NB4 (cell line): ENCODE results near the gene CLEC20A.

Experiments
- CTCF ChIP-seq: IDR thresholded peaks from one replicate; pipeline ENCODE4 v1.5.1; 2012; ENCODE audit warnings: low read depth, low read length
- MAX ChIP-seq: IDR thresholded peaks from 2 replicates; pipeline ENCODE4 v1.6.1; 2011; ENCODE audit warnings: low read depth, low read length
- MYC ChIP-seq: IDR thresholded peaks from 2 replicates; pipeline ENCODE4 v1.6.1; 2011; ENCODE audit warnings: low read depth, low read length
- POLR2A ChIP-seq: IDR thresholded peaks from 2 replicates; pipeline ENCODE4 v1.6.1; 2011; ENCODE audit warnings: mild to moderate bottlenecking; ENCODE audit not compliant: insufficient read length; ENCODE audit errors: extremely low read depth

DNA sequence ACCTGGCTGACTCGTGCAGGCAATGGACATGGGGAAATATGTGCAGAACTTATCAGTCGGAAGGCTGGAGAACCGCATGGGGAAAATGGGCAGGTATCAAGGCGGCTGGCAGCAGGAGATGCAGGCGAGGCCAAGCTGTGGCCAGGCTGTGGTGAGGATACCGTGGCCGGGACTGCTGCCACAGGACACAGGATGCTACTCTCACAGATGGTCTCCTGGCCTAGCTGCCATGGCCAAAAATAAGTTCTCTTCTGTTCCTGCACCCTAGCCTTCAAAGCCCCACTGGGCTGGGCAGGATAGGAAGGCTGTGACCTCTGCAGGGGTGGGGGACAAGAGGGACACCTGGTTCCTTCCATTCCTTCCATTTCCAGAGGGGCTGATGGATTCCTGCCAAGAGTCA lies 42.5 kb upstream of the CLEC20A start:
- TF ChIP-seq CTCF, result no peak
- no peak for TF ChIP-seq MYC
- TF ChIP-seq POLR2A, result no peak
- no peak for TF ChIP-seq MAX
